Smooth muscle cell of the brain vasculature (primary cell): ENCODE results near the gene PRXL2B.
"Not testable (repeated sequence)": the region's sequence is repeated elsewhere in the genome, so short reads cannot be mapped to it uniquely, and the experiment has no call there.

Source experiments
- DNase-seq: peaks from one replicate; pipeline ENCODE4 v3.0.0-alpha.2; 2012; ENCODE audit warnings: low read depth, low spot score

PRXL2B gene

DNA sequence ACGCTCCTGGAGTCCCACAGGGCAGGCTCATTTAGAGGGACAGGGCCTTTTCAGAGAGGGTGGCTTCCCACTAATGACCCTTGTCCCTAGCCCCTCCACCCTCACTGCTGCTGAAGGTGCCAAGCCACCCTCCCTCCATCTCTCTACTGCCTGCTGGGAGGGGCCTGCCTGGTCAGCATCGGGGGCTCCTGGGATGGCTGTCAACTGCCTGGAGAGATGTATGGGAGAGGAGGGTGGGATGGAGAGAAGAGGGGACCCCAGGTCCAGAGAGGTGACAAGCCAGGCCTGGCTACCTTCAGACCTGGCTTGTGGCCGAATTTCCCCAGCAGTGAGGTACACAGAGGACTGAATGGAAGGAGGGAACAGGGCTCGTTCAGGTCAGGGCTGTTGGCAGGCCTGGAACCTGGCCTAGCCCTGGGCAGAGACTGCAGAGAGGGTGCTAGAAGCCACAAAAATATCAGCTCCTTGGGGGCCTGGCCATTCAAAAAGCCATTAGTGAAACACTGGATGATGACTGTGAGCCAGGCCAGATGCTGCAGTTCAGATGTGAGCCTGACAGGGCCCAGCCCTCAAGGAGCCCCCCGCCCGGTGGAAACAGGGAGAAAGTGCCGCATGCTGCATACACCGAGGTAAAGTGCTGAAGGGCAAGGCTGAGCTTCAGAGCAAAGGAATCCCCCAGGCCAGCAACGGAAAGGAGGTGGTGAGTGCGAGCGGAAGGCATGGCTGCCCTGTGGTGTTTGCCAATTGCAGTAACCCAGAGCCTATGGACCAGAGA, 26.2 kb downstream of the PRXL2B start:
- no peak for DNase-seq

DNA sequence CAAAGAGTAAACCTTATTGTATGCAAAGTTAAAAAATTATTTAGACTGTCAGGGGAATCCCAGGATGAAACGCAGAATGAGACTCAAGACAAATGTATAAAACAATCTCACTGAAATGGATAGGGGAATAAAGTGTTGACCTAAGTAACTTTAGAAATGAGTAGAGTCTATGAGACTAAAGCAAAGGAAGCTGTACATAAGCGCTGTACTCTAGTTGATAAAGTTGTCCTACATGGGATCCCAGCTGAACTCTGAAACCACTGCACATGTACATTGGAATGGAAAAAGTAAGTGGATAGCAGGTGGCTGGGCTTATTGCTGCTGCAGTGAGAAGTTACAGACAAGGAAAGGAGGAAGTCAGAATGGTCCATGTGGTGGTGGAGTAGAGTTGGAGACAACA, 27.6 kb downstream of the PRXL2B start:
- DNase-seq: no peak

- DNase-seq: no peak
Measured at GRCh38 chr1:2617971-2618470, 31.4 kb downstream of the PRXL2B start.

GRCh38 chr1:2623571-2624337, 37.2 kb downstream of the PRXL2B start:
- DNase-seq: no peak

DNA sequence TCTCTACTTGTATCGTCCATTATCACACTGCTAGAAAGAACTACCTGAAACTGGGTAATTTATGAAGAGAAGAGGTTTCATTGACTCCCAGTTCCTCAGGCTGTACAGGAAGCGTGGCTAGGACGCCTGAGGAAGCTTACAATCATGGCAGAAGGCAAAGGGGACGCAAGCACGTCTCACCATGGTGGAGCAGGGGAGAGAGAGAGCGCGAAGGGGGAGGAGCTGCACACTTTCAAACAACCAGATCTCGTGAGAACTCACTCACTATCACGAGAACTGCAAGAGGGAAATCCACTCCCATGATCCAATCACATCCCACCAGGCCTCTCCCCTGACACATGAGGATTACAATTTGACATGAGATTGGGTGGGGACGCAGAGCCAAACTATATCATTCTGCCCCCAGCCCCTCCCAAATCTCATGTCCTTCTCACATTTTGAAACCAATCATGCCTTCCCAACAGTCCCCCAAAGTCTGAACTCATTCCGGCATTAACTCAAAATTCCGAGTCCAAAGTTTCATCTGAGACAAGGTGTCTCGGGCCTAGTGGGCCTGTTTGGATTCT, 38.2 kb downstream of the PRXL2B start:
- DNase-seq: no peak

DNA sequence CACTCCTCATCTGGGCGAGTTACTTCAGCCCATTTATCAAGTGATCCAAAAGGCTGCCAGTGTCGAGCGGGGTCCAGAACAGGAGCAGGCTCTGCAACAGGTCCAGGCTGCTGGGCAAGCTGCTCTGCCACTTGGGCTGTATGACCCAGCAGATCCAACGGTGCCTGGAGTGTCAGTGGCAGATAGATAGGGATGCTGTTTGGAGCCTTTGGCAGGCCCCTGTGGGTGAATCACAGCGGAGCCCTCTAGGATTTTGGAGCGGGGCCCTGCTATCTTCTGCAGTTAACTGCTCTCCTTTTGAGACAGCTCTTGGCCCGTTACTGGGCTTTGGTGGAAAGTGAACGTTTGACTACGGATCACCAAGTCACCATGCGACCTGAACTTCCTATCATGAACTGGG, 38.7 kb downstream of the PRXL2B start:
- no peak for DNase-seq

DNA sequence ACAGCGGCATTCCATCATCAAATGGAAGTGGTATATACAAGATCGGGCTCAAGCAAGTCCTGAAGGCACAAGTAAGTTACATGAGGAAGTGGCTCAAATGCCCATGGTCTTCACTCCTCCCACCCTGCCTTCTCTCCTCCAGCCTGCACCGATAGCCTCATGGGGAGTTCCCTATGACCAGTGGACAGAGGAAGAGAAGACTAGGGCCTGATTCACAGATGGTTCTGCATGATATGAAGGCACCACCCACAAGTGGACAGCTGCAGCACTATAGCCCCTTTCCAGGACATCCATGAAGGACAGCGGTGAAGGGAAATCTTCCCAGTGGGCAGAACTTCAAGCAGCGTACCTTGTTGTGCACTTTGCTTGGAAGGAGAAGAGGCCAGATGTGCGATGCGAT, 39.2 kb downstream of the PRXL2B start:
- DNase-seq: not testable (repeated sequence)

GRCh38 chr1:2627746-2628145, 41.2 kb downstream of the PRXL2B start:
- DNase-seq: no peak

DNA sequence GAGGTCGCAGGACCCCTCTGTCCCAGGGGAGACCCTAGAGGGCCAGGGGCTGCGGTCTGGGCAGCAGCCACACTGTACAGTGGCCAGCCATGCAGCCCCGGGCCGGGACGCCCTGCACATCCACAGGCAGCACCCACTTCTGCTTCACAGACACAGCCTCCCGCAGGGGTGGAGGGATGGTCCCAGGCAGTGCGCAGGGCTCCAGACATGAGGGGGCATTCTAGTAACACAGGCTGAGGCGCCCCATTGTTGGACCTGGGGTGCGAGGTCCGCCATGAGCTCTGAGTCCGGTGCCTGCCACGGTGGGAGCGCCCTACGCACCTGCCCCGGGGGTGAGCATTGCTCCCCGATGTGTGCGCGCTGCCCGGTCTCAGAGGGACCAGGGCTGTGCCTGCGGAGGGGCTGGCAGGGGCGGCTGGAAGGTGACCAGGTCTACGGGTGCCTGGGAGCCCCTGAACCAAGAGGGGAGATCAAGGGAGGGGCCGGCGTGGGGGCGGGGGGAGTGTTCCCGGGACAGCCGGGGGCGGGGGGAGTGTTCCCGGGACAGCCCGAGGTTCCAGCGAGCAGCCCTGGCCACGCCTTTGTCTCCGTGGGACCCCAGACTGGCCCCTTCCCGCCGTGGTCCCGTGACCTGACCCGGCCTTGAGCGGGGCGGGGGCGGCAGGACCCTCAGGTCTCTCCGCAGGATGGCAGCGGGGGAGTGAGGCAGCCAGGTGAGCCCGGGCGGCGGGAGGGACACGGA, 41.8 kb downstream of the PRXL2B start:
- no peak for DNase-seq

- DNase-seq: no peak
Measured at GRCh38 chr1:2628933-2629626, 42.5 kb downstream of the PRXL2B start.

DNA sequence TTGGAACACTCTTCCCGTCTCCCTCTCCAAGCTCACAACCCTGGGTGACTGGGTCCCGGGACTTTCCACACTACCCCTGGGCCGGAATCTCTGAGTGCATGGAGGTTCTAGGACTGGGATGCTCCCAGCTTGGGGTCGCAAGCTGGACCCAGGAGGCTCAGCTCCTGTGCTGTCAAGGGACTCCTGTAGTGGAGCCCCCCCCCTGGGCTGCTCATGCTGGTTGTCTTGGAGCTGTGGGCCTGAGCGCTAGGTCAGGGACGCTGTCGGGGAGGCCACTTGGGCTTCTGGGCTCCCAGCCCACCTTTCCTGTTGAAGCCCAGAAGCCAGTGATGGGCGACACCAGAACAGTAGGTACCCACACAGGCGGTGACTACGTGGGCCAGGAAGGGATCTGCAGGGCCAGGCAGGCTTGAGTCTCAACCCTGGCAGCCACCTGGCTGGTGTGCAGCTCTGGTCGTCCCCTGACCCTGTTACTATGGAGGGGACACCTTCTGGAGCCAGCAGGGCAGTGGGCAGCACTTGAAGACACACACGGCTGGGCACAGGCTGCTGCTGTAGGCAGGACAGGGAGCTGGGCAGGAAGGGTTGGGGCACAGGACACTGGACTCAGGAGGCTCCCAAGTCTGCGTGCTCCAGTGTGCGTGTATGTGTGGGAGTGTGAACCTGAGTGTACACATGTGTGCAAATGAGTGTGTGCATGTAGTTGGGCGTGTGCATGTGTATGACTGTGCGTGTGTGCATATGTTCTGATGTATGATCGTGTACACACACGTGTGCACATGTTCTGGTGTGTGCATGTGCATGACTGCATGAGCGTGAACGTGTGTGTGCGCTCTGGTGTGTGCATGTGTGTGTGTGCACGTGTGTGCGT, 43.3 kb downstream of the PRXL2B start:
- DNase-seq: no peak

DNA sequence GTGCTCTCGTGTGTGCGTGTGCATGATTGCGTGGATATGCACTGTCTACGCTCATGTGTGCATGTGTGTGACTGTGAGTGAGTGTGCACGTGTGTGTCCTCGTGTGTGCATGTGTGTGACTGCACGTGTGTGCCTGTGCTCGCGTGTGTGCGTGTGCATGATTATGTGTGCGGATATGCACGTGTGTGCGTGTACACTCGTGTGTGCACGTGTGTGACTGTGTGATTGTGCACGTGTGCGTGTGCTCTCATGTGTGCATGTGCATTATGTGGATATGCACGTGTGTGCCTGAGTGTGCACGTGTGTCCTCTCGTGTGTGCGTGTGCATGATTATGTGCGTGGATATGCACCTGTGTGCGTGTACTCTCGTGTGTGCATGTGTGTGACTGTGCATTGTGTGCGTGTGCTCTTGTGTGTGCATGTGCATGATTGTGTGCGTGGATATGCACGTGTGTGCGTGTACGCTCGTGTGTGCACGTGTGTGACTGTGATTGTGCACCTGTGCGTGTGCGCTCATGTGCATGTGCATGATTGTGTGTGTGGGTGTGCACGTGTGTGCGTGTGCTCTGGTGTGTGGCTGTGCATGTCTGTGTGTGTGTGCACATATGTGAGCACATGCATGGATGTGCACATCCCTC, 44.0 kb downstream of the PRXL2B start:
- no peak for DNase-seq

GRCh38 chr1:2631136-2632050, 44.8 kb downstream of the PRXL2B start:
- no peak for DNase-seq

GRCh38 chr1:2632051-2632430, 45.5 kb downstream of the PRXL2B start:
- DNase-seq: no peak

DNA sequence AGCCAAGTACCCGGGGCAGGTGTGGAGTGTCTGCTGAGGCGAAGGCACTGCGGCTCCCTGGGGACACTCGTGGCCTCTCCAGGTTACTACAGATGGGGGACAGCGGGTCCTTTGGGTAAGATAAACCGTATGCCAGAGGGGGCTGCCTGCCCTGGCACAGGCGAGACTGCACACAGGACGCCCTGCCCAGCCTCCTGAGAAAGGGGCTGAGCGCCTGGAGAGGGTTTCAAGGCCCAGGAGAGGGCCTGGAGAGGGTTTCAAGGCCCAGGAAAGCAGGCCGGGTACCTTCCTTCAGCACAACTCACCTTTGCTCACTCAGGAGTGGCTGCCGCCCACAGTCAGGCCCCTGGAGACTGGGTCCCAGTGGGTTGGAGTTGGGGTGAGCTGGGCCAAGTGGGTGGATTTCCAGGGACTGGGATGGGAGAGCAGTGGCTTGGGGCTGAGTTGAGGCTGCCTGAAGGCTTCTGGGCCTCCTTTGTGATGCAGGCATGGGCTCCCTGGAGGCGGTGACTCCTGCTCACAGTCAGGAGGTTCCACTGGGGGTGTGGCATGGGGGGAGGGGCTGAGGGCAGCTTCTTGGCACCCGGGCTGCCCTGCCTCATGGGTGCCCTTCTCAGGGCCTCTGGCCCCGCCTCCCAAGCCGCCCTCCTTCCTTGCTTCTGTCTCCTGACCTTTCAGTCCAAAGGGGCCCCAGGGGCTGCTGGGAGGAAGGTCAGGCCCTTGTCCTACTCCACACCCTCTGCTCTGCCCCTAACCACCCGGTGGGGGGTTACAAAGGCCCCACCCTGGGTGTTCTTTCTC, 46.2 kb downstream of the PRXL2B start, which contains the start of gene MMEL1:
Gene MMEL1, minus strand, starts transcription at position 456 of the 801 bp plus-strand sequence. CDS start 3,532 bp downstream, outside the sequence.
- no peak for DNase-seq

- no peak for DNase-seq
Measured at GRCh38 chr1:2633366-2633935, 46.9 kb downstream of the PRXL2B start.

- no peak for DNase-seq
Measured at GRCh38 chr1:2633936-2634491, 47.4 kb downstream of the PRXL2B start.
